Epidermal melanocyte (primary cell): ENCODE results near the gene CTTN.

ENCODE experiments used
- DNase-seq: peaks from one replicate; pipeline ENCODE4 v3.0.0; 2011; ENCODE audit warnings: low spot score; ENCODE audit not compliant: insufficient read length

CTTN gene

DNA sequence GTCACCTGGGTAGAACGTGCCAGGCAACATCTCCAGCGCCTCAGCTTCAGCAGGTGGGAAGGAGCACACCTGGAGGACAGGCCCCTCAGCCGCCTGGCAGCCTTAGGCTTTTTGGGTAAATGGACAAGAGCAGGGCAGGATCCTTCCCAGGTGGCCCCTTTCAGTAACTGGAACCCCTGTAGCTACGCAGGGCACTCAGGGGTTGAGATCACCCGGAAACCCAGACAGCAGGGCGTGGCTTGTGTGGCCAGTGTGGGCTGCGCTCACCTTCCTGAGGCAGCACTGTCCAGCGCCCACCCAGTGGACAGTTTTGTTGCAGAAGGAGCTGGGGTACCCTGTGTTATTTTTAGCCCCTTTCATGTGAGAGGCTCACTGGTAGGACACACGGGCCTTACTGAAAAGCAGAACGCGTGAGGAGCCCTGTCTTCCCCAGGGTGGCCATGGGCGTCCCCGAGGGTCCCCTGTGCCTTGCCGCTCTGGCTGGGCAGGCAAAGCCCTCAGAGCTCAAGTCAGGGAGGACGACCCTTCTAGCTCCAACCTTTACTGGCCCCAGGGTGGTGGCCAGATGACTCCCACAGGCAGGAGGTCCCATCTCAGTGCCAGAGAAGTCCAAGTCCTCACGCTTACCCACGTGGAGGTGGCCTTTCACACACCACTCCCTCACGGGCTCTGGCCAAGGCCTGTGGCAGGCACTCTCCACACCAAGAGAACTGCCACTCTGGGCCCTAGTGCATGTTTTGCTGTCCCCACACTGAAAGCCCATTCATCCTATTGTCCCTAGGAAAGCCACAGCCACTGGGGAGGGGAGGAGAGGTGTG is 75.8 kb downstream of the CTTN start:
- no peak for DNase-seq

DNA sequence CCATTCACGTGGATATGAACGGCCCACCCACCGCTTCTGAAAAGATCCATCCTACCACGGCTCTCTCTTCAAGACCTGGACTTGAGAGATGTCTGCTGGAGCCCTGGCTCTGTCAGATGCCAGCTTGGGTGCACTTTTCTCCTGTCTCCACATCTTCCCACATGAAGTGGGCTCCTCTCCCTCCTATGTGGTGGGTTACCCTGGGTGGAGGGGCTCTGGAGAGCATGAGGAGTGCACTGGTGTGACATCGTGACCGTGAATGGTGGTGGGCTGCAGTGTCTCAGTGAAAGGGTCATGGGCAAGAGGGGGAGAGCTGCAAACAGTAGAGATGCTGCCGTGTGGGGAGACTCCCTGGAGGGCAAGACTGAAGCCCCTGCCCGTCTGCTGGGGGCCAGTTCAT is 76.4 kb downstream of the CTTN start:
- DNase-seq, result no peak

DNA sequence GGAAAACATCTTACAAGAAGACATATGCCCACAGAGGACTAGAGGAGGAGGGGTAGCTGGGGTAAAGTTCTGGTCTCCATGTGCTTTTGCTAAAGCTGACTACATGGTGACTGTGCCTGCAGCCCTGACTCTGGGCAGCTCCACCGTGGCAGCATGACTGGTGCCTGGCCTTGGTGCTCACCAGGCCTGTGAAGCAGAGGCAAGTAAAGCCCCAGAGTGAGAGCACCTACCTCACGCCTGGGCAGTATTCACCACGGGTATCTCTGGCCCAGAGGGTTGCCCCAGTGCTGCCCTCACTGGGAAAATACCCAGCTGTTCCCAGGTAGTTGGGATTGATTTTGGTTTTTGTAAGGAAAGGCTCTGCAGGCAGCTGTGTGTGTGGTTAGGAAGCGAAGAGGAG is 78.3 kb downstream of the CTTN start:
- no peak for DNase-seq

DNA sequence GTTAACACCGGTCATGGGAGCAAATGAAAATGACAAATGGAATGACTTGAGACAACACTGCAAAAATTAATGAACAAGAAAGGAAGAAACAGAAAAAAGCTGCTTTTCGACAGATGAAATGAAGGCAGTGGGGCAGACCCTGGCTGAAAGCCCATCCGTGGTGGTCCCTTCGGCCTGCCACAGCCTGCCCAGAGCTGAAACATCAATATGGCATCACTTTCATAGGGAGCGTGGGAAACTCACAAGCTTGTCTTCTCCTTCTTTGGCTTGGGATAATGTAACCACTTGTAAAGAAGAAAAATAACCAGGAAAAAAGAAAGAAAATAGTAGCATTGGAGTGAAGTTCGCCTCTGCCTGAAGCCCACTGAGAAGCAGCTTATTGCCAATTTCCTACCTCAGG is 78.8 kb downstream of the CTTN start:
- no peak for DNase-seq

DNA sequence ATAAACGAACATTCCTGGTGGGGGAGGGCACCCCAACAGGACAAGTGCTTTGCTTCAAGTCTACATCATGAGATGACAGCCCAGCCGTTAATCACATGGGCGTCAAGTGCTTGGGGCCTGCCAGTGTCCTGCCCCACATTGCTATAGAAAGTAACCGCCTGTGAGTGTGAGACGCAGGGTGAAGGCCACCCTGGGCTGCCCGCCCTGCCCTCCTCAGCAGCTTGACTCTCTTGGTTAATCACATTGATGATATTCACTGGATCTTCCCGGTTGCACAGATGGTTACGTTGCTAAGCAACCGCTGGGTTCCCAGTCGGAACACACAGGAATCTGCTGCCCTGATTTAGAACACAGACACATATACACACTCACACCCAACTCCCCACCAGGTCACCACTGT is 79.3 kb downstream of the CTTN start:
- DNase-seq, result no peak

DNA sequence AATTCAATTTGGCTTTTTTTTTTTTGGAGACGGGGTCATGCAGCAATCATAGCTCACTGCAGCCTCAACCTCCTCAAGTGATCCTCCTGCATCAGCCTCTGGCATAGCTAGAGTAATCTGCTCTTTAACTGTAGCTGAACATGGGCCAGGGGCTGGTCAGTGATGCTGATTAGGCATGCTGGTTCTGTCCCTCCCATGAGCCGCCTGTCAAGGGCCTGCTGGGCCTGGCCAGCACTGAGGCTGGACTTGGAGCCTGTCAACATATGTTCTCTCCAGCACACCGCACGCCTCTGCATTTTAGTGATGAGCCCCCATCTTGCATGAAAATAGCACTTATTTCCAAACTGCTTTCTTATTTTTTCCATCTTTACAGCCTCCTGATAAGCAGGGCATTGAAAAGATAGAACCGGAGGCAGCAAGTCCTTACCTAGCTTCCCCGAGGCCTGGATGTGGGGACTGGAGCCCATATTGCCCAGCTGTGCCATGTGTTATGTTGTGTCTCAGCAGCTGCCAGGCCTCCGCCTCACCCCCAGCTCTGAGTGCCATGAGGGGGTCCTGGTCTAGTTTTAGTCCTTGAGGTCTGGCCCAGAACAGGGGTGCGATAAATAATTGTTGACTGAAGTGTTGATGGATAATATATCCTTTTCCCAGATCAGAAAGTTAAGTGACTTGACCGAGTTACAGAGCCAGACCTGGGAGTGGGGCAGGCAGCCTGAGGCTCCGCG is 80.0 kb downstream of the CTTN start:
- no peak for DNase-seq

DNA sequence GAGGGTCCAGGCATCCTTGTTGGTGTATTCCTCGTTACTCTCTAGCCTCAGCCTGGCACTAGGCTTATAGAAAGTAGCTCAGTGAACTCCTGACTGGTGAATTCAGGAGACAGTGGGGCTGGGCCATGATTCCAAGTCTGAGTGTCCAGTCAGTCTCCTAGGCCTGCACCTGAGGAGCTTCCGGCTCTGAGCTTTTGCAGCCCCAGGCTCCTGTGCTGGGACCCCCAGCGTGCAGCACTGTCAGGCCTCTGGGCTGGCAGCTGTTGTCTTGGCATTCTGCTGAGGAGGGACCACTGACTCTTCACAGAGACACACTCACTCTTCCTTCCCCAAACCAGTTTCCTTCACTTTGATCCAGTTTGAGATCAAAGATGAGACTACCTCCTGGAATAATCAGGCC is 82.4 kb downstream of the CTTN start:
- DNase-seq, result no peak

DNA sequence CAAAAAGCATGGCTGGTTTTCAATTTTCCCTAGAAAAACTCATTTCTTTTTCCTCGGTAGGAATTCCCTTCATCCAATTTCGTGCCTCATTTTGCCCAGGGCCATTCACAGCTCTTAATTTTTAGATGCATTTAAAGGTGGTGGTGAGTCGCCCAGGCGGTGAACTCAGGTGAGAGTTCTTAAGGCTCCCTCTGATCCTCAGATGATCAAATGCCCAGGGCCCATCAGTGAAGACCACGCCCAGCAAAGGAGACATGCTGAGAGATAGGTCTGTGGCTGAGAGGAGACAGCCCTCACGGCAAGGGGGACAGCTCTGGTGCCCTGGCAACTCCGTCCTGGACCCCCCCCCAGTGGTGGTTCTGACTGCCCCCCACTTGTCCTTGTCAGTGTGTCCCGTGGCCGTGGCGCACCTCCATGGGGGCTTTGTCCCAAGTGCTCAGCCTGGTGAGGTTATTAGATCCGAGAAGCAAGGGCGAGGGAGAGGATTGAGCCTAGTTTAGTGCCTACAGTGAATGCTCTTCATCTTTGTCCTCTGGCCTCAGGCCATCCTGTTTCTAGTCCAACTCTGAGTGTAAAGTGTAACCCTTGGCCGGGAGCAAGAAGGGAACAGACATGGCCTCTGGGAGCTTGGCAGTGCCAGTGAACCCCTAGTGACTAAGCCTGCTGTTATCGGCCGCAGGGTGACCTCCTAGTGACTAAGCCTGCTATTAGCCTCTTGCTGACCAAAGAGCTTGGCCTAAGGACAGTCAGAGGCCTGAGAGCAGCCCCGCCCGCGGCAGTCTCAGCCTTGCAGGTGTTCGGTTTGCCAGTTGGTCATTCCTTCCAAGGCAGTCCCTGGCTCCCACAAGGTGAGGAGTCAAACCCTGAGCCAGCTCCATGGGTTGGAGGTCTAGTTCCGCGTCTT is 83.5 kb downstream of the CTTN start:
- DNase-seq, result no peak

DNA sequence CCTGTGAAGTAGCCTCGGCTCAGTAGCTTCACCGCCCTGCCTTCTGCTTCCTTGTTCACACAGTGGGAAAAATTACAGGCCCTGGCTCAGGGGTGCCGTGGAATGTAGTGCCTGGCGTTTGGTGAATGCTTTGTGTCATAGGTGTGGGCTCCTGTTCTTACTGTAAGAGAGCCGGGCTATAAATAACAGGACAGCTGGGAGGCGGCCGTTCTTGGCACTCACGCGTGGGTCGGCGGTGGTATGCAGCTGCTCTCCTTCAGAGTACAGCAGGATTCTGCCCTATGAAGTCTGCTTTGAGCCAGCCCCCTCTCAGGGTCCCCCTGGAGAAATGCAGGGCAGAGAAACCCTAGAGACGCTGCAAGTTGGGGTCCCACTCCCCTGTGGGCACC is 84.2 kb downstream of the CTTN start:
- no peak for DNase-seq

DNA sequence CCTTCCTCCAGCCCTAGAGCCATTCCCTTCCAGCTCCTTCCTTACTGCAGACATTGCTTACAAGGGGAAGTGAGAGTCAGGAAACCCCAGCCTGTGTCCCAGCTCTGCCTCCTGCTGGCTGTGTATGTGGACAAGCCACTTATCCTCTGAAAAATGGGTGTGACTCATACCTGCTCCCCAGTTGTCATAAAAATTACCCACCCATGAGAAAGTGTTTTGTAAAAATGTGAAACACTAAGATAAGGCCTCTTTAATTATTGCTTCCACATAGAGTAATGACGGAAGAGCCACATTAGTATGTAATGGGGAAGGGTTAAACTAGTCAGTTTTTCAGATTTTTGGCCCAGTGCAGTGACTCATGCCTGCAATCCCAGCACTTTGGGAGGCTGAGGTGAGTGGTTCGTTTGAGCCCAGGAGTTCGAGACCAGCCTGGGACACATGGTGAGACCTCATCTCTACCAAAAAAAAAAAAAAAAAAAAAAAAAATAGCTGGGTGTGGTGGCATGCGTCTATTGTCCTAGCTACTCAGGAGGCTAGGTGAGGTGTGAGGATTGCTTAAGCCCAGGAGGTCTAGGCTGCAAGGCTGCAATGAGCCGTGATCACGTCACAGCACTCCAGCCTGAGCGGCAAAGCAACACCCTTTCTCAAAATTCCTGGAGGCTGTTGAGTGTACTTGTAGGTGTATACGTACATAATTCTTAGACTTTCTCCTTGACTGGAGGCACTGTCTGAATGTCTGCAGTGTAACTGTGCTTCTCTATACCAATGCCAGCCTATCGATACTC is 84.9 kb downstream of the CTTN start:
- no peak for DNase-seq

DNA sequence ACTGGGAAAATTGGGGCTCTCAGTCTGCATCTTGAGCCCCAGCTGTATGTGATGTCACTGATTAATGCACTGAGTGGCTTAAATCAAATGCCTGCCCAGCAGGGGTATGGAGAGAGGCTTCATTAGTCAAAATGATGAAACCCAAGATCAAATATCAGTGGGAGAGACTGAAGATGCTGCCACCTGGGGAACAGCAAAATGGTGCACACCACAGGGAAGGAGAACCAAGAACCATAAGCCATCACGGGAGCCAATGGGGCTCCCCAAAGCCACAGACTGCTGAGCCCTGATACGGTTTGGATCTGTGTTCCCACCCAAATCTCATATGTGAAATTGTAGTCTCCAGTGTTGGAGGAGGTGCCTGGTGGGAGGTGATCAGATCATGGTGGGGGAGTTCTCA is 85.6 kb downstream of the CTTN start:
- no peak for DNase-seq

DNA sequence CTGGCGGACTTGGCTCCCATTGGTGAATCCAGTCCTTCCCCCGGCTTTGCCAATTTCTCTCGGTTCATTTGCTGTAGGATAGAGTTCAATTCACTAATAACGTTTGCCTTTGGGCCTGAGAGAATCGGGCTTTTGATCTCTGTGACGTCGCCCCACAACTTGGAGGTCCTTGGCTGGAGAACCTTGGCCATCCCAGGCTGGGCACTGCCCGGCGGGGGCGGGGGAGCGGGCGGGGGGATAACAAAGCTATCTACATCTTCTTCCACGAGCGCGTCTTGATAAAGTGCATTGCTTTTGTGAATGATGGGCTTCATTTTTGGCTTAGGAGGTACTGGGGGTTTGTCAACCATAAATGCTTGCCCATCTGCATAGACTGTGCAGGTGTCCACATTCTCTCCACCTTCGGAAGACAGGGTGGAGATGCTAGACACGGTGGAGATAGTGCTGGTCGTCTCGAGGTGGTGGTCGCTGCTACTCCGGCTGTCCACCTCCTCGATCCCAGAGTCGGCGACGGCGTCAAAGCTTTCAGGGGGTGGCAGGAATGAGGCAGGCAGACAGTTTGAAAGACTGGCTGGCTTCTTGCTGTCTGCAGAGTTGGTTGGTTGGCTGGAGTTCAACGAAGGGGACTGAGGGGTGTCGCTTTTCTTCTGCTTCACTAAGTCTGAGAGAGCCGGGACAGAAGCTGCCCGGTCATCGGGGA is 87.1 kb downstream of the CTTN start:
- no peak for DNase-seq

DNA sequence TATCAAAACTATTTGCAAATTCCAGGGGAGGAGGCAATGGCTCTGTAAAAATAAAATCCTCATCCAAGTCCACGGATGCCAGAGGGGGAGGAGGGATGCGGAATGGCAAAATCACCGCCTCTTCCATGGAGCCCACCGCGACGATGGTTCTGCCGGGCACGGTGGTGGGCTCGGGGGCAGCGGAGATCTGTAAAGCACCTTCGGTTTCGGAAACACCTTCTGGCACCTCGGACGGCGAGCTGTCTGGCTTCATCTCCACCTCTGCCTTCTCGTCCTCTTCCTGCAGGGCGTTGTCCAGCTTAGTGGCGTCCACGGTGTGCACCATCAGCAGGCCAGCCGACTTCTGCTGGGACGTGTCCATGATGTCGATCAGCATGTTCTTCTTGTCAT is 87.7 kb downstream of the CTTN start:
- no peak for DNase-seq
